ENCODE results near the gene ZNF467. TPM values are rescaled to one million over a fixed set of nuclear protein-coding genes. Genes with fewer than 3 reads are reported as not detected.
A peak's percentile ranks its signal among the peaks of the same experiment; 100 is the strongest.

ZNF467 gene
- polyA plus RNA-seq, 4 donors: 0.67 to 5.6 (median 3.9) TPM

DNA sequence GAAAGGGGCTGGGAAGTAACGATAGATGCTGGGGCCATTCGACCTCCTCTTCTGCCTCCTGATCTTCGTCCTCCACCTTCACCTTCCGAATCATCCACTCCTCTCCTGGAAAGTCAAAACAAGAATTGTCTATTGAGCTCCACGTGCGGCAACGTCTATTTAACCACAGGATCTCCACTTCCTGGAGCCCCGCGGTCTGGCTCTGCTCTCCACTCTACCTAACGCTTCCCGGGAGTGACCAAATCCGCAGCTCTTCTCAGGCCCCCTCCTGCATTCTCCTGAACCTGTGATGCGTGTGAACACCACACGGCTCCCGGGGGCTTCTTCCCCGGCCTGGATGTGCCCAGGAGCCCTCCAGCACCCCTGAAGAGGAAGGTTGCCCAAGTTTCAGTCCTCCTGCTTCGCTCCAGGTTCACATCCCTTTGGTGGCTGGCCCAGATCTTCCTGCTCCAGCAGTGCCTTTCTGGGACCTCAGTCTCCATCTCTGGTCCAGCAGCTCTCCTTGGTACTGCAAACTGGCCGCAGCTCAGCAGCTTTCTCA is 7.2 kb downstream of the ZNF467 start:
- Histone ChIP-seq H3K9me3 (ENCODE audit: control insufficient read depth in 2 of 2, insufficient read depth in 1 of 2, low read depth in 1 of 2, low read length in 1 of 2) (no peaks in the 10 kb centered on the region), H3K4me3 (ENCODE audit: low read depth in 1 of 3, low read length in 3 of 3) (no peak overlapping the region), H3K27me3 (ENCODE audit: control insufficient read depth in 3 of 3, insufficient read depth in 3 of 3, low read length in 3 of 3) (peaks cover 0 to 77% (median 20%) of the 10 kb centered on the region in 3 donors), H3K36me3 (ENCODE audit: control insufficient read depth in 3 of 3, insufficient read depth in 2 of 3, low read depth in 1 of 3, low read length in 3 of 3) (peaks cover 0 to 17% (median 0%) of the 10 kb centered on the region in 3 donors), H3K4me1 (ENCODE audit: control insufficient read depth in 3 of 3, insufficient read depth in 2 of 3, low read depth in 1 of 3, low read length in 2 of 3) (peaks cover 0 to 4% (median 2%) of the 10 kb centered on the region in 3 donors), H3K27ac (ENCODE audit: low read depth in 1 of 3, low read length in 2 of 3) (no peak overlapping the region)
- DNase-seq (no peak), FAIRE-seq (no peak)
- 28 to 65% (median 51%) methylated on average over 18 of the region's 18 CpGs for WGBS, 3 donors

- DNase-seq (peak in 1 of 2 donors; percentile 26), FAIRE-seq (no peak)
- Histone ChIP-seq H3K27me3 (ENCODE audit: control insufficient read depth in 3 of 3, insufficient read depth in 3 of 3, low read length in 3 of 3) (peaks cover 0 to 71% (median 20%) of the 10 kb centered on the region in 3 donors), H3K27ac (ENCODE audit: low read depth in 1 of 3, low read length in 2 of 3) (no peak overlapping the region), H3K9me3 (ENCODE audit: control insufficient read depth in 2 of 2, insufficient read depth in 1 of 2, low read depth in 1 of 2, low read length in 1 of 2) (no peaks in the 10 kb centered on the region), H3K4me3 (ENCODE audit: low read depth in 1 of 3, low read length in 3 of 3) (no peak overlapping the region), H3K36me3 (ENCODE audit: control insufficient read depth in 3 of 3, insufficient read depth in 2 of 3, low read depth in 1 of 3, low read length in 3 of 3) (peaks cover 0 to 17% (median 0%) of the 10 kb centered on the region in 3 donors), H3K4me1 (ENCODE audit: control insufficient read depth in 3 of 3, insufficient read depth in 2 of 3, low read depth in 1 of 3, low read length in 2 of 3) (no peaks in the 10 kb centered on the region)
- 29 to 66% (median 45%) methylated on average over 57 to 76 of the region's 76 CpGs for WGBS, 3 donors
Observed at GRCh38 chr7:149765399-149766121, 7.8 kb downstream of the ZNF467 start.

DNA sequence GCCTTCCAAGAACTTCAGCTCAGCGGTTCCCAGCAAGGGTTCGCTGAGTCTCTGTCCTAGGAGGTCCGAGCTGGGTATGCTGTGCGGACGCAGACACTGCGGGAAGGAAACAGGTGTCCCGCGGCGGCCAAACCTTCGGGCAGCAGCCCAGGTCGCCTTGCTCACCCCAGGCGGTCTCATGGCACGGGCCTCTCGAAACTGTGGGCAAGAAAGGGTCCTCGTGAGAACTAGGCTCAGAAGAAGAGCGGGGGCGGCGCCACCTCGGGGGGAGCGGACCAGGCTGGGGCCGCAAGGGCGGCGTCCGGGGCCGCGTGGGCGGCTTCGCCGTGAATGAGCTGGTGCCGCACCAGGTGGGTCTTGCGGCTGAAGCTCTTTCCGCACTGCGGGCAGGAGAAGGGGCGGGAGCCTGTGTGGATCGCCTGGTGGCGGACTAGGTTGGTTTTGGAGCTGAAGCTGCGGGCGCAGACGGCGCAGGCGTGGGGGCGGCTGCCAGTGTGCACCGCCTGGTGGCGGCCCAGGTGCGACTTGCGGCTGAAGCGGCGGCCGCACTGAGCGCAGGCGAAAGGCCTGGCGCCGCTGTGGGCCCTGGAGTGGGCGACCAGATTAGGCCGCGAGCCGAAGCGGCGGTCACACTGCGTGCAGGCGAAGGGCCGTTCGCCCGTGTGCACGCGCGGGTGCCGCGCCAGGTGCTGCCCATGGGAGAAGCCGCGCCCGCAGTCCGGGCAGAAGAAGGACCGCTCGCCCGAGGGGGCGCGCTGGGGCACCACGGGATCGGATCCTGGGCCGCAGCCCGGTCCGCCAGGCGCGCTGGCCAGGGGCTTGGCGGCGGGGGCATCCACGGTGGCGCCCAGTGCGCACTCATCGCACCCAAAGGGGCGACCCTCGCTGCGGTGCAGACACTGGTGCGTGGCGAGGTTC is 8.6 kb downstream of the ZNF467 start:
- peaks cover 0 to 69% (median 20%) of the 10 kb centered on the region in 3 donors for H3K27me3 ChIP-seq (ENCODE audit: control insufficient read depth in 3 of 3, insufficient read depth in 3 of 3, low read length in 3 of 3)
- WGBS, 3 donors: 28 to 66% (median 36%) methylated on average over 89 to 96 of the region's 96 CpGs
- peaks cover 0 to 17% (median 0%) of the 10 kb centered on the region in 3 donors for H3K36me3 ChIP-seq (ENCODE audit: control insufficient read depth in 3 of 3, insufficient read depth in 2 of 3, low read depth in 1 of 3, low read length in 3 of 3)
- FAIRE-seq (no peak), DNase-seq (peak in 1 of 2 donors; percentile 49)
- no peaks in the 10 kb centered on the region for H3K4me1 ChIP-seq (ENCODE audit: control insufficient read depth in 3 of 3, insufficient read depth in 2 of 3, low read depth in 1 of 3, low read length in 2 of 3)
- H3K4me3 ChIP-seq (ENCODE audit: low read depth in 1 of 3, low read length in 3 of 3): no peak overlapping the region
- H3K9me3 ChIP-seq (ENCODE audit: control insufficient read depth in 2 of 2, insufficient read depth in 1 of 2, low read depth in 1 of 2, low read length in 1 of 2): no peaks in the 10 kb centered on the region
- H3K27ac ChIP-seq (ENCODE audit: low read depth in 1 of 3, low read length in 2 of 3): no peak overlapping the region

GRCh38 chr7:149763563-149764240 is 9.7 kb downstream of the ZNF467 start:
- Histone ChIP-seq H3K4me1 (ENCODE audit: control insufficient read depth in 3 of 3, insufficient read depth in 2 of 3, low read depth in 1 of 3, low read length in 2 of 3) (no peaks in the 10 kb centered on the region), H3K27ac (ENCODE audit: low read depth in 1 of 3, low read length in 2 of 3) (no peak overlapping the region), H3K4me3 (ENCODE audit: low read depth in 1 of 3, low read length in 3 of 3) (no peak overlapping the region), H3K36me3 (ENCODE audit: control insufficient read depth in 3 of 3, insufficient read depth in 2 of 3, low read depth in 1 of 3, low read length in 3 of 3) (peaks cover 0 to 12% (median 0%) of the 10 kb centered on the region in 3 donors), H3K9me3 (ENCODE audit: control insufficient read depth in 2 of 2, insufficient read depth in 1 of 2, low read depth in 1 of 2, low read length in 1 of 2) (no peaks in the 10 kb centered on the region), H3K27me3 (ENCODE audit: control insufficient read depth in 3 of 3, insufficient read depth in 3 of 3, low read length in 3 of 3) (peaks cover 0 to 59% (median 20%) of the 10 kb centered on the region in 3 donors)
- DNase-seq (no peak), FAIRE-seq (no peak)
- WGBS, 3 donors: 65 to 80% (median 79%) methylated on average over 22 of the region's 22 CpGs

DNA sequence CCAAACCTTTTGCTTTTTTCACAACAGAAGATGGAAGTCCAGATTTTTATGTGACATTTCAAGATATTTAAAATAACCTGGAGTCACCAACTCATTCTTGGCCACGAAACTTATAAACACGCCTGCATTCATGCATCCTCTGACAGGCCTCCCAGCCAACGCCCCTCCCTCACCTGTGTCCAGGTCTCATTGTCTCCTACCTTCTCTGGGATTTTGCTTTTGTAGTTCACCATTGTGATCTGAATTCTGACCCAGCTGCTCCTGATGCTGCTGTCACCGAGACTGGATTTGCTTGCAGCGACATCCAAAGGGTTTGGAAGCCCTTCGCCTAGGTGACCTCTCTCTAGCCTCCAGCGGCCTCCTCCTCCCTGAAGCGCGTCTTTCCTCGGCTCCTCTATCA is 10.8 kb downstream of the ZNF467 start:
- H3K4me1 ChIP-seq (ENCODE audit: control insufficient read depth in 3 of 3, insufficient read depth in 2 of 3, low read depth in 1 of 3, low read length in 2 of 3): no peaks in the 10 kb centered on the region
- H3K9me3 ChIP-seq (ENCODE audit: control insufficient read depth in 2 of 2, insufficient read depth in 1 of 2, low read depth in 1 of 2, low read length in 1 of 2): no peaks in the 10 kb centered on the region
- FAIRE-seq (no peak), DNase-seq (no peak)
- 80 to 86% (median 85%) methylated on average over 10 of the region's 10 CpGs for WGBS, 3 donors
- no peak overlapping the region for H3K4me3 ChIP-seq (ENCODE audit: low read depth in 1 of 3, low read length in 3 of 3)
- H3K27me3 ChIP-seq (ENCODE audit: control insufficient read depth in 3 of 3, insufficient read depth in 3 of 3, low read length in 3 of 3): peaks cover 0 to 56% (median 20%) of the 10 kb centered on the region in 3 donors
- no peak overlapping the region for H3K27ac ChIP-seq (ENCODE audit: low read depth in 1 of 3, low read length in 2 of 3)
- peaks cover 0 to 10% (median 0%) of the 10 kb centered on the region in 3 donors for H3K36me3 ChIP-seq (ENCODE audit: control insufficient read depth in 3 of 3, insufficient read depth in 2 of 3, low read depth in 1 of 3, low read length in 3 of 3)

DNA sequence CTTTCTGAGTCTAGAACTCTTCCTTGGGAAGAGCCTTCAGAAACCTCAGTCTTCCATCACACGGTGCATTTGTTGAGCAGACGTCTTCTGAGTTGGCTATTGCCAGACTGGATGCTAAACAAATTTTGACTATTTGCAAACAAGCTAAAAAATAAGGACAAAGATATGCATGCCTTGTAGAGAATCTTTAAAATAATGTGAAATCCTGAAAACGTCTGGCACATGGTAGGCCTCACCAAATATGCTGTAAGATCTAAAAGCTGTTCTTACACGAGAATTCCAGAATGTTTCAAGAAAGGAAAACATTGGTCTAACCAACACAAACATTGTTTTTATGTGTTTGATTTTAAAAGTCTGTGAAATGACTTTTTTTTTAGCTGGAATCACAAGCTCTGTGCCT is 11.3 kb downstream of the ZNF467 start:
- FAIRE-seq (no peak), DNase-seq (no peak)
- WGBS, 3 donors: 70 to 74% (median 72%) methylated on average over 4 of the region's 4 CpGs
- Histone ChIP-seq H3K9me3 (ENCODE audit: control insufficient read depth in 2 of 2, insufficient read depth in 1 of 2, low read depth in 1 of 2, low read length in 1 of 2) (no peaks in the 10 kb centered on the region), H3K27ac (ENCODE audit: low read depth in 1 of 3, low read length in 2 of 3) (no peak overlapping the region), H3K4me1 (ENCODE audit: control insufficient read depth in 3 of 3, insufficient read depth in 2 of 3, low read depth in 1 of 3, low read length in 2 of 3) (no peaks in the 10 kb centered on the region), H3K36me3 (ENCODE audit: control insufficient read depth in 3 of 3, insufficient read depth in 2 of 3, low read depth in 1 of 3, low read length in 3 of 3) (peaks cover 0 to 8% (median 0%) of the 10 kb centered on the region in 3 donors), H3K27me3 (ENCODE audit: control insufficient read depth in 3 of 3, insufficient read depth in 3 of 3, low read length in 3 of 3) (peaks cover 0 to 50% (median 20%) of the 10 kb centered on the region in 3 donors), H3K4me3 (ENCODE audit: low read depth in 1 of 3, low read length in 3 of 3) (no peak overlapping the region)

DNA sequence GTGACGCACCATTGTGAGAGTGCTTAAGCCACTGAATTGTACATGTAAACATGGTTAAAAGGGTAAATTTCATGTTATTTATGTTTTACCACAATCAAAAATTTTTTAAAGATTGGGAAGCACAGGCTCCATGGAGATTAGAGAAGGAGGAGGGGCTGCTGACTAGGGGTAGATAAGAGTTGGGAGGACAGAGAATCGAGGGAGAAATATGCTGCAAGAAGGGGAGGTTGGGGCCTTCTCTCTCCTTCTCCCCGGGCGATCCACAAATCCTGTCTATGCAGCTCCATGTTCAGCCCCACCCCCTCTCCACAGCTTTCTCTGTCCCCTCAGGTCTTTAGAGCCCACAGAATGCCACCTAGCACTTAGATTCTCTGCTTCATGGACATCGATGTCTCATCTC is 12.1 kb downstream of the ZNF467 start:
- no peak for DNase-seq
- Histone ChIP-seq H3K4me1 (ENCODE audit: control insufficient read depth in 3 of 3, insufficient read depth in 2 of 3, low read depth in 1 of 3, low read length in 2 of 3) (no peaks in the 10 kb centered on the region), H3K4me3 (ENCODE audit: low read depth in 1 of 3, low read length in 3 of 3) (no peak overlapping the region), H3K36me3 (ENCODE audit: control insufficient read depth in 3 of 3, insufficient read depth in 2 of 3, low read depth in 1 of 3, low read length in 3 of 3) (peaks cover 0 to 8% (median 0%) of the 10 kb centered on the region in 3 donors), H3K27me3 (ENCODE audit: control insufficient read depth in 3 of 3, insufficient read depth in 3 of 3, low read length in 3 of 3) (peaks cover 0 to 42% (median 20%) of the 10 kb centered on the region in 3 donors), H3K9me3 (ENCODE audit: control insufficient read depth in 2 of 2, insufficient read depth in 1 of 2, low read depth in 1 of 2, low read length in 1 of 2) (no peaks in the 10 kb centered on the region), H3K27ac (ENCODE audit: low read depth in 1 of 3, low read length in 2 of 3) (no peak overlapping the region)
- WGBS, 3 donors: 57 to 67% (median 66%) methylated on average over 4 to 5 of the region's 5 CpGs
- no peak for FAIRE-seq

DNA sequence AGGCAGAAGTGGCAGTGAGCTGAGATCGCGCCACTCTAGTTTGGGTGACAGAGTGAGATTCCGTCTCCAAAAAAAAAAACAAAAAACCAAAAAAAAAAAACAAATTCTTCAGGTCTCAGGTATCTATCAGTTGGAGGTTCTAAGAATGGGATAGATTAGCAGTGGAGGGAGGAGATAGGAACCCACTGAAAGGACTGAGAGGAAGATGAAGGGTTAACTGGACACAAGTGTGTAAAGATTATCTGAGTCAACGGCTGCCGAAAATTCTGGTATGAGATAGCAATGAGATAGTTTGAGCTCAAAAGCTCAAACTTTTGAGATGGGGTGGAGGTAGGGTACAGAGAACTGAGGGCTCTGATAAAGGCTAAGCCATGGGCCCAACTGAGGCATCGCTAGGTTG is 12.8 kb downstream of the ZNF467 start:
- H3K9me3 ChIP-seq (ENCODE audit: control insufficient read depth in 2 of 2, insufficient read depth in 1 of 2, low read depth in 1 of 2, low read length in 1 of 2): no peaks in the 10 kb centered on the region
- DNase-seq: no peak
- H3K27ac ChIP-seq (ENCODE audit: low read depth in 1 of 3, low read length in 2 of 3): no peak overlapping the region
- H3K4me3 ChIP-seq (ENCODE audit: low read depth in 1 of 3, low read length in 3 of 3): no peak overlapping the region
- 68 to 75% (median 69%) methylated on average over 6 of the region's 6 CpGs for WGBS, 3 donors
- H3K4me1 ChIP-seq (ENCODE audit: control insufficient read depth in 3 of 3, insufficient read depth in 2 of 3, low read depth in 1 of 3, low read length in 2 of 3): no peaks in the 10 kb centered on the region
- H3K27me3 ChIP-seq (ENCODE audit: control insufficient read depth in 3 of 3, insufficient read depth in 3 of 3, low read length in 3 of 3): peaks cover 0 to 35% (median 16%) of the 10 kb centered on the region in 3 donors
- FAIRE-seq: no peak
- peaks cover 0 to 8% (median 0%) of the 10 kb centered on the region in 3 donors for H3K36me3 ChIP-seq (ENCODE audit: control insufficient read depth in 3 of 3, insufficient read depth in 2 of 3, low read depth in 1 of 3, low read length in 3 of 3)

Measured in small intestine (tissue), 7 donors.